Measurements from ENCODE around the gene MARF1.
"Not testable (repeated sequence)": the region's sequence is repeated elsewhere in the genome, so short reads cannot be mapped to it uniquely, and the experiment has no call there.

The MARF1 gene

GRCh38 chr16:15621889-15622288, 21.1 kb downstream of the MARF1 start:
- no peak for DNase-seq (ENCODE audit: low spot score)

GRCh38 chr16:15621456-15621855, 21.5 kb downstream of the MARF1 start:
- DNase-seq (ENCODE audit: low spot score) = no peak

DNA sequence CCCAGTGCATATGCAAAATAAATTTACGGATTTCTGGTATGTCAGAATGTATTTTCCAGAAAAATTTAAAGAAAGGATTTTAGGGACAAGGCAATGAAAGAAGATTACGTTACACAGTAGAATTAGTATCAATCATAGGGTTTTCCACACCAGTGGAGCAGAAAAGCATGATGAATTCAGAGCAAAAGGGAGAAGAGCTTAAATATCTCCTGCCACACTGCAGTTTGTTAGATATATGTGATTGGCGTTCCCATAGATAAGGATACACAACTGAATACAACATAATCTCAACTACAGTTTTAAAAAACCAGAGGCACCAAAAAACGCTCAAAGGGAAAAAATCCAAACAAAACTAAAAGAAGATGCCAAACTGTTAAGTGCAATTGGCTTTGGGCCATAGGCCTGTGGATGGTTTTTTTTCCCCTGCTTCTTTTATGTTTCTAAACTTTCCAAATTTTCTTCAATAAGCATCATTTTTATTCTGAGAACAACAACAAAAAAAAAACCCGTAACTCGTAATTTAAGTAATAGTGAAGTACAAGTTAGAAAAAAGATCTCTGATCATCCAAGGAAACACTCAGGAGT, 22.3 kb downstream of the MARF1 start:
- DNase-seq (ENCODE audit: low spot score) = no peak

GRCh38 chr16:15618392-15618791, 24.6 kb downstream of the MARF1 start:
- DNase-seq (ENCODE audit: low spot score) = no peak

DNA sequence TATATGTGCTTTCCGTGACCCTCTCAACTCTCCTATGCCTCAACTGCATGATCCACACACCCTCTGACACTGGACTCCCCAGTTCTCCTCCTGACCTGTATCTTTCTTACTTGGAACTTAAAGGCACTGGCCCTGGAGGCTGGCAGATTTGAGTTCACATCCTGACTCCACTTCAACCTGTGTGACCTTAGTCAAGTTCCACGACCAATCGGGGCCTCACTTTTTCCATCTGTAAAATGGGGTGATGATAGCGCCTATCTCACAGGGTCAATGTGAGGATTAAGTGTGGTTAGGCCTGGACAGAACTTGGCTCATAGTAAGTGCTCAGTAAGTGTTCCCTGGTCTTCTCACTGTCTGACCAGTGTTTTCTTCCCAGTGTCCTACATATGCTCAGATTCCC, 25.1 kb downstream of the MARF1 start:
- DNase-seq (ENCODE audit: low spot score) = no peak

- no peak for DNase-seq (ENCODE audit: low spot score)
Observed at GRCh38 chr16:15616475-15617165, 26.3 kb downstream of the MARF1 start.

DNA sequence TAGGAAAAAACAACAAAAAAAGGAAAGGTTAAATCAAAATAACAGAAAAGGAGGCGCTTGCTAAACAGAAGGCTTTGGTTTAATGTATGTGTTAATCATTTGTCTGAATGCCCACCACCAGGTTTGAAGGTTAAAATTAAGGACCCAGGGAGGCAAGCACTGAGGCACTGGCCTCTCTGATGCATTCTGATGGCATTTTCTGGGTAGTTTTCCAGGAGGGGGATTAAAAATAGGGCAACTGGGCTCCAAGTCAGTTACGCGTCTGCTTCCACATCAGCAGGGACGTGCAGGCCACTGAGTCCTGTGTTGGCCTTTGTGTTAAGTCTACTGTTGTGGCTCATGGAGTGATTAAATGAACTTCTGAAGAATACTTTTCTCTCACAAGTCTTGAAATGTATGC, 26.9 kb downstream of the MARF1 start:
- no peak for DNase-seq (ENCODE audit: low spot score)

GRCh38 chr16:15613676-15614075, 29.3 kb downstream of the MARF1 start:
- DNase-seq (ENCODE audit: low spot score) = no peak

DNA sequence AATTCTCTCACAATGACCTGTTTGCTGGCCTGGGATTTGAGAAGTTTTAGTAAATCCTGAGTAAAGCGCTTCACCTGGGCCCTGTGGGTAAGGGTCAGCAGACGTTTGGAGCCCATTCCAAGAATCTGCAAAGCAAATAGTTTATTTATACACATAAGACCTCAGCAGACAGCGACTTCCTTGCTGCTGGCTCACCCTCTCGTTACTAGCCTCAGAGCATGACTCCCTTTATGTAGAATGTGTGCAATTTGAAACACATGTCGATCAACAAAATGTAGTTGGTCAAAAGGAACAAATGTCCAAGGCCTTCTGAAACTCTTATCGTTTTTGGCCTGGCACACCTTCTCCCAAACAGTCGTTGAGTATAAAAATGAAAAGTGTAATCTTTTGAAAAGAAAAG, 31.3 kb downstream of the MARF1 start:
- DNase-seq (ENCODE audit: low spot score) = no peak

GRCh38 chr16:15610369-15610871, 32.5 kb downstream of the MARF1 start:
- DNase-seq (ENCODE audit: low spot score) = no peak

GRCh38 chr16:15609286-15609649, 33.7 kb downstream of the MARF1 start:
- no peak for DNase-seq (ENCODE audit: low spot score)

- no peak for DNase-seq (ENCODE audit: low spot score)
Observed at GRCh38 chr16:15608398-15609285, 34.3 kb downstream of the MARF1 start.

DNA sequence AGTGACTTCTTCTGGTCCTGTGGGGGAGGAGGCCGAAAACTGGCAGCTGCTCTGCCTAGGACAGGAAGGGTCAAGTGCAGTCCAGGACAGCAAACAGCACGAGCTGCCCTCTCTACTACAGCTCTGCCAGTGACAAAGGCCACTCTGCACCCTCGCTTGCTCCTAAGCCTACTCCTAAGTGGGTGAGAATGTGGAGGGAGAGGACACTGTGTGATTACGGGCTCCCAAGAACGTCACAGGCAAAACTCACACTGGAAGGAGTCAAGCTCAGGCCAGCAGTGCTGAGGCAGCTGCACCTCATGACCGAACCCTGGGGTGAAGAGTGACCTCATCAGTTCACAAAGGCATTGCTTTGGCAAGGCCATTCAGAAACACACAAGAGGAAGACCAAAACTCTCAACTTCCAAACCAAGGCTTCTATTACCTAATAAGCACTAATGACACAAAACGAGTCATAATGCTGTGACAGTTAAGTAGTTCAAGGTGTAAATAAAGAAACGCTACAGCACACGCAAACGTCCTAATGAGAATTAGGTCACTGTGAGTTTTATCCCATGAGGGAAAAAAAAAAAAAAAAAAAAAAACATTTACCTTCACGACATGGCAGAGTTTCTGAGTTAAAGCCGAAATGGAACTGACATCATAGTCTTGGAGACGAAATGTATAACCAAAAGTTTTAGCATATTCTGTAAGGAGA, 35.1 kb downstream of the MARF1 start:
- DNase-seq (ENCODE audit: low spot score) = no peak

- DNase-seq (ENCODE audit: low spot score) = not testable (repeated sequence)
Observed at GRCh38 chr16:15607221-15607699, 35.7 kb downstream of the MARF1 start.

DNA sequence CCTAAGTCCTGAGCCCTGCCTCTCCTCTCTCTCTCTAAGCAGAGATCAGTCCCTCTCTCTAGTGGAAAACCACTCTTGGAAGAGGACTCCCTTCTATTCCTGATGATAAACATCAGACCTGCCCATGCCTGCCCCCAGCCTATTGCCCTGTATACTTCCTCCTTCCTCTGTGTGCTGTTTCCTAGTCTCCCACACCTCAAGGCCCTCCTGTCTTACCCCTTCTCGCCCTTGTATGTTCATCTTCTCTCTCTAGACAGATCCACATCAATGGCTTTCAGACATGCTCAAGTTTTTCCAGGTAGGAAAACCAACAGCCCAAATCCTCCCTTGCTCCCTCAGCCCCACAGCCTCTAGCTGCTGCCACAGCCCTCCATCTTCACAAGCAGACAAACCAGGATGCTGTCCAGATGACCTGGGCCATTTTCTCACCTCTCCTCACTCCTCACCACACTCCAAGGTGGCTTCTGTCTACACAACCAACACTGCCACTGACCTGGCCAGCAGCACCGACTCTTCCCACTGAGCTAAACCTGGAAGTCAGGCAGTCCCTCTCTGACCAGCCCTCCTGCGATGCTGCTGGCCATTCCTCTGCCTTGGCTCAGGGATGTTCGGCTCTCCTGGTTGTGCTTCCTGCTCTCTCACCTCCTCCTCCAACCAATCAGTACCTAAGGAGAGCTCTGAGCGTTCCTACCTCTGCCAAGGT, 36.3 kb downstream of the MARF1 start:
- DNase-seq (ENCODE audit: low spot score) = no peak

DNA sequence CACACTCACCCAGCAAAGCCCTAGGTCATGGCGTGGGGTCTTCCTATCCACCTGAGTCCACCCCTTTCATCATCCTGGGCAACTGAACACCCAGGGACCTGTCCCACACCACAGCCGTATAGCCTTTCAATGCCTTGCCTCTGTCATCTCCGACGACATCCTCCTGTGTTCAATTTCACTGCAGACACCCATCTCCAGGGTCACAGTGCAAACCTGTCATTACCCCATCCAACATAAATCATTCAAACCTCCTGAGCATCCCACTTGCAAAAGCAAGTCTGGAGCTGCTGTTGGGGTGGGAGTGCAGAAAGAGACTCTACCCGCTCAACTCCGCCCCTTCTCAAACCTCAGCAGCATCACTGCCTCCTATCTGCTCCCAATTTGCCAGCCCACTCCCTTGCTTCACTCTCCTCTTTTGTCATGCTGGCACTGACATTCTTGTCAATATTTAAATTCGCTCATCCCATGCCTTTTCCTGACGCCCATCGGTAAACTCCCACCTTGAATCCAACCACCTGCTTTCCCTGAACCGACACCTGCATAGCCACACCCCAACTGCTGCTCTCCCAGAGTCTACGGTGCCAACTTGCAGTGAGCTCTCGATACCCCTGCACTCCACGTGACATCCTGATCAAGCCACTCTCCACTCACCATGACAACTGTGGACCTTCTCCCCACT, 37.0 kb downstream of the MARF1 start:
- DNase-seq (ENCODE audit: low spot score) = no peak

DNA sequence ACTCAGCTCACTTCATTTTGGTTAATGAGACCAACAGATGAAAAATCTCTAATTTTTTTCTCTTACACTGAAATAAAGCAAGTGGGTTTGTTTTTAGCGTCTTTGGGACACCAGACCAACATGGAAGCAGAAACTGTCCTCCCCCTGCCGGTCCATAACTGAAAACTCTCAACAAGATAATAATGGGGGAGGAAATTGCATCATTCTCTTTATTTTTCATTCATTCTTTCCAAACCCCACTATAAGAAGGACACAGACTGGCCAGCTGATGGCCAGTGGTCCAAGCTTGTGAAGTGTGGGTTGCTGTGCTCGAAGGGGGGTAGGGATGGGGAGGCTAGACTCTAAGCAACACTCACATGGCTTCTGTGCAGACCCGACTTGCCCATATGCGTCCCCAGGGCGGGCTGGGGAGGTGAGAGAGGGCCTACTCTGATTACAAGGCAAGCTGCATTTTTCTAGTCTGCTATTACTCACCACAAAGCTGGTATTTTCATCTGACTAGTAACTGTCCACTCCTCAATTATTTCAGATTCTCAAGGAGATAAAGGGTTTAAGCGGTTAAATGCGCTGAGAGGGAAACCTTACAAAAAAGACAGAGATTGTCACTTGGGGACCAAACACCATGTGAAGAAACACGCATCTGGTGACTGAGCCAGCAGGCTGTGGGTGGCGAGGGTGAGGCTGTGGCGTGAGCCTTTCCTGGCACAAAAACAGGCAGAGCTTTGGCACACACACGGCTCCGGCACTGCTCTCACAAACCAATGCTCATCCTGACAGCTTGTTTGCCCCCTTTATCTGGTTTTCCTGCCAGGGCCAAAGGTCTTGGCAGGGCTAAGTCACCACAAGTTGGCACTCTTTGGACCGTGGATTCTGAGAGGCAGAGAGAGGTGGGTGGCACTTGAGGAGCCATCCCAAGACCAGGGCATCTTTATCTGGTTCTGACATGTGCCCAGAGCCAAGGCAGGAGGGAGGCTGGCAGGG, 38.2 kb downstream of the MARF1 start:
- DNase-seq (ENCODE audit: low spot score) = no peak

DNA sequence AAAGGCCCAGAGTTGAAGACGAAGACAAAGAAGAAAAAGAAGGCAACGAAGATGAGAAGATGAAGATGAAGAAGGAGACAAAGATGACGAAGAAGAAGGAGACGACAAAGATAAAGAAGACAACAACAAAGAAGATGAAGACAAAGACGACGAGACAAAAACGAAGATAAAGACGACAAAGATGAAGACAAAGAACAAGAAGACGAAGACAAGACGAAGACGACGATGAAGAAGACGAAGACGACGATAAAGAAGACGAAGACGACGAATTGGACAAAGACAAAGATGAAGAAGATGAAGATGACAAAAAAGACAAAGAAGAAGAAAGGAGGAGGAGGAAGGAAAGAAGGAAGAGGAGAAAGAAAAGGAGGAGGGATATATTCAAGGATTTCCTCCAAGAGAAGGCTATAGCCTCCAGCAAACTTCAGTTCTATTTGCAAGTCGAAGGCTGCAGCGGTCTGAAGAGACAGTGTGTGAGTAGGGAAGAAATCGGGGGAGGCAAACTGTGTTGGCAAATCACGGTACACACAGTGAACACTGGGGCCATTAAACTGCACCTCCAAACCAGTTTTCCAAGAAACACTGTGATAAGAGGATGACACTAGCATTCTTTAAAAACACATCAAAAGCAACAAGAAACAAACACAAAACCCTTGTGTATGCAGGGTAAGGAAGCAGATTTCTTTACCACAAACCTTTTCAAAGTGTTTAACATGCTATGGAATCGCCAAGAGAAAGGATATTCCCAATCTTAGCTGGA, 40.5 kb downstream of the MARF1 start:
- no peak for DNase-seq (ENCODE audit: low spot score)
